GM19035 (cell line): Measurements from ENCODE around the gene TMIE.
"Not testable (repeated sequence)": the region's sequence is repeated elsewhere in the genome, so short reads cannot be mapped to it uniquely, and the experiment has no call there.

Source experiments
- ATAC-seq: cut with Tn5 transposase; IDR thresholded peaks from one replicate; pipeline ENCODE4 v1.9.1; 2021; ENCODE audit not compliant: unreplicated experiment

TMIE gene

DNA sequence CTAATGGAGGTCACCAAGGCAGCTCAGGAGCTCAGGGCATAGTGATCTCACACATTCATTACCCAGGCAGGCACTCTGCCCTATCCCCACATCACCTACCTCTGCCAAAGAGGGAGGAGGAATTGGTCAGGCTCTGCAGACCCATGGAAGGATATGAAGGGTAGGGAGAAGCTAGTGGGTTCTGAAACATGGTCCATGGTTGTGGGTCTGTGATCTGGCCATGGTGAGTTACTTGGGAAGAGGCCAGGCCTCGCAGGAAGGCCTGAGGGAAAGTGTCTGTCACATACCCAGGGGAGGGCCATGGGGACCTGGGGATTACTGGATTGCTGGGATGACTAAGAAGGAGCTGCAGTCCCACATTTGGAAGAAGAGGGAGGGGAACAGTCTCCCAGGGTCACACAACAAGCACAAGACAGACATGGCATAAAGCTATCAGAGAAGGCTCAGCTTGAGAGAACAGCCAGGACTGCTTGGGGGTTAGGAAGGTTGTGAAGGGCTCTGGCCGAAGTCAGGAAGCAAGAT, 17.9 kb downstream of the TMIE start:
- ATAC-seq, result no peak

DNA sequence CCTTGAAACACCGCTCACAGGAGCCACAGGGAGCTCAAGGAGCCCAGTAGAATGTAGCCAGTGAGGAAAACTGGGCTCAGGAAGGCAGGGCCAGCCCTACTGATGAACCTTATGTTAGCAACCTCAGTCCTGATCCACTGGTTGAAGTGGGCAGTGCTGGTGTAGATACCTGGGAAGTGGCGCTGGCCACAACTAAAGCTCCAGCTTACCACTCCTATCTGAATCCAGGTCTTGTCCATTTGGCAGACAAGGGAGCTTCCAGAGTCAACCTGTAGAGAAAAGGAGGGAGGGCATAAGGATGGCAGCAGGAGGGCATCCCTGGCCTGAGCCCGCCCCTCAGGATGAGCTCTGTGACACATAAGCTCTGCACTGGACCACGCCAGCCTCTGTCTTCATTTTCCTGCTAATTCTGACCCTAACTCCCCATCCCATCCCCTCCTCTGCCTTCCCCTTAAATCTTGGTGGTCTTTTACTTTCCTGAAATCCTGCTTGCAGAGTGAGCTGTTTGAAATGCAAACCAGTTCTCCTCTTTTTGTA, 18.6 kb downstream of the TMIE start:
- ATAC-seq, result no peak

DNA sequence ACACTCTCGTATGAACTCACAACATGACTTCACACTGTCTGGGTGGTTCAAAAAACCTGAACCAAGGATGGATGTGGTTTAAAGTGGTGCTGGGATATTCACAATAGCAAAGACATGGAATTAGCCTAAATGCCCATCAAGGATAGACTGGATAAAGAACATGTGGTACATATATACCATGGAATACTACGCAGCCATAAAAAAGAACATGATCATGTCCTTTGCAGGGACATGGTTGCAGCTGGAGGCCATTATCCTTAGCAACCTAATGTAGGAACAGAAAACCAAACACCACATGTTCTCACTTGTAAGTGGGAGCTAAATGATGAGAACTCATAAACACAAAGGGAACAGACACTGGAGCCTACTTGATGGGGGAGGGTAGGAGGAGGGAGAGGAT, 19.8 kb downstream of the TMIE start:
- no peak for ATAC-seq

DNA sequence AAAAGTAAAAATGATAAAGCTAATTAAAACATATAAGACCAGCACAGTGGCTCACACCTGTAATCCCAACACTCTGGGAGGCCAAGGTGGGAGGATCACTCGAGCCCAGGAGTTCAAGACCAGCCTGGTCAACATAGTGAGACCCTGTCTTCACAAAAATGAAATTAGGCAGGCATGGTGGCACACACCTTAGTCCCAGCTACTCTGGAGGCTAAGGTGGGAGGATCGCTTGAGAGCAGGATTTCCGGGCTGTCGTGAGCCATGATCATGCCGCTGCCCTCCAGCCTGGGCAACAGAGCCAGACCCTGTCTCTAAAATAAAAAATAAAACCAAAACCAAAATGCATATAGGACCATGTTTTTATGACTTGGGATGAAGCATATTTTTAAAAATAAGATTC, 21.3 kb downstream of the TMIE start:
- ATAC-seq, result no peak

DNA sequence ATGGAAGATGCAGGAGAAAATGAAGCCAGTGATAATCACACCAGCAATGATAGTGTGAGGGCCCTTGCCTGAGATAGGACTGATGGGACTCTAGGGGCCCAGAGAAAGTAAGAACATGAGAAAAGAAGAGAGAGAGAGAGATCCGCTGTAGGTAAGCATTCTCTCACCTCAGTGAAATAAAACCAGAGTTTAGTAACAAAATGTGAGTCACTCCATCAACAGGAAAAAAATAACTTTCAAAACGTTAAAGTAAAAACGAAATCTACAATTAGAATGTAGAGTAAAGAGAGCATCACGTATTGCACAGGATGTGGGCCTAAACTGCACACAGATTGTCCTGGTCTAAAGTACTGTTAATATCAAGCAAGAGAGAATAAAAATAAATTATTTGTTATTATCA, 23.2 kb downstream of the TMIE start:
- no peak for ATAC-seq

DNA sequence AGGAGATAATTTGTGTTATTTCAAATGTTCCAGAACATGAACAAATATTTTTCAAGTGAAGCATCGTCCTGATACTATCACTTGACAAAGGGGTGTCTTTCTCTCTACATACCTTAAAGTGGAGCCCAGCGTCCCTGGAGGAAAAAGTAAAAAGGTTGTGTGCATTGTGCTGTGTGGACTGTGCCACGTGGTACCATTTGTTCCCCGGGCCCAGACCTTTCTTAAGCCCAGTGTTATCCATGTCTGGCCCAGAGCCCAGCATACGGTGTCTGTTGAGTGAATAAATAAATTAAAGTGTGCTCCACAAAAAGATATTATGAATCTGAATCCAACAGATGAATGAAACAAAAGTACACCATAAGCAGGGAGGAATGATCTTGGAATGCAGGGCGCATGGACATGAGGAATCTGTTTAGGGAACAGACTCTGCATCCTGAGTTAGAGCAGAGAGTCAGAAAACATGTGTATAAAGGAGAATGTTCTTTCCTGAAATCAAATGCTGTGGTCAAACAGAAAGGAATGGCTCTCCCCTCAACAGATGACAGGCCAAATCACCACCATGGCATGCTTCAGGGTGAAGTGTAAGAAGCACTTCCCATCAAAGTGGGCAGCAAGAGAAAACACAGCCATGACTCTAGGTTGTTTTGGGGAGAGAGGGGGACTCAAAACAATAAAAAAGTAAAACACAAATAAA, 24.6 kb downstream of the TMIE start:
- ATAC-seq, result no peak

DNA sequence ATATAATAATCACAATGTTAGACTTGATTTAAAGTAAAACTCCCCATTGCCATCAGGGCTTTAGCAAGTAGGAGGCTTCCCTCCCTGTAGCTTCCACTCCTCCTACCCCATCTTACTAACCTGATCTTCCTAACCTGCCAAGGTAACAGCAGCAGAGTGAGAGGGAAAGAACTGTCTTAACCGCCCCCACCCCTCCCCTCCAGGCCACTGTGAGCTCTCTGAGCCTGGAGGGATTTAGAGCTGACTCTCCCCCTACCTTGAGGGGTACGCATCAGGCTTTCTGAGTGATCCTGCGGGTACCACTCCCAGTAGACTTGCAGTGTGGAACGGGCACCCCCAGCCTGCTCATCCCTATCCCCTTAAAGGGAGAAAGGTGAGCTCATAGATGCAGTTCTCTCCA, 27.8 kb downstream of the TMIE start:
- ATAC-seq, result no peak

DNA sequence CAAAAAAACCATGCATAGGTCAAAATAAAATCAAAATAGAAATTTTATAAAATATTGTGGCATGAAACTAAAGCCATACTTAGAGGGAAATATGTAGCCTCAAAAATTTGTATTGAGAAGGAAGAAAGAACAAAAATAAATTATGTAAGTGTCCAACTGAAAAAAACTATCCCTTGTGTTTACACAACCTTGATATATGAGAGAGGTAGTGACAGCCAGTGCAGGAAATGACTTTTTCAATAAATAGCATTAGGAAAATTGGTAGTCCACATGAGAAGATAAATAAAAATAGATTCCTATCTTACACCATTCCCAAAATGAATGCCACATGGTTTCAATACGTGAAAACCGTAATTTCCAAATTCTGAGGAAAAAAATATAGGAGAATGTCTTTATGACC, 29.6 kb downstream of the TMIE start:
- no peak for ATAC-seq

DNA sequence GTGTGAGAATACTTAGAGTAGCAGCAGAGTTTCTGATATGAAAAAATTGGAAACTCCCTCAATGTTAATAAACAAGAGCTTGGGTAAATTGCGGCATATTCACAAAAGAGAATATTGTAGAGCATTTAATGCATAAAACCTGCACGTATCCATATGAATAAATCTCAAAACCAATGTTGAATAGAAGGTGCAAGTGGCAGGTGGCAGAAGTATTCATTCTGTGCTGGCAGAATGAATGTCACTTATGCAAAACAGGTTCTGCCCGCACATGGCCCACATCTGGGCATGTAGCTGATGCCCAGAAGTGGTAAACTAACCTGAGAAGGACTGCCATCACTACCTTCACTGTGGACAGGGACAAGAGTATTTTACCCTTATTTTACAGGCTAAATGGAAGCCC, 30.6 kb downstream of the TMIE start:
- no peak for ATAC-seq

DNA sequence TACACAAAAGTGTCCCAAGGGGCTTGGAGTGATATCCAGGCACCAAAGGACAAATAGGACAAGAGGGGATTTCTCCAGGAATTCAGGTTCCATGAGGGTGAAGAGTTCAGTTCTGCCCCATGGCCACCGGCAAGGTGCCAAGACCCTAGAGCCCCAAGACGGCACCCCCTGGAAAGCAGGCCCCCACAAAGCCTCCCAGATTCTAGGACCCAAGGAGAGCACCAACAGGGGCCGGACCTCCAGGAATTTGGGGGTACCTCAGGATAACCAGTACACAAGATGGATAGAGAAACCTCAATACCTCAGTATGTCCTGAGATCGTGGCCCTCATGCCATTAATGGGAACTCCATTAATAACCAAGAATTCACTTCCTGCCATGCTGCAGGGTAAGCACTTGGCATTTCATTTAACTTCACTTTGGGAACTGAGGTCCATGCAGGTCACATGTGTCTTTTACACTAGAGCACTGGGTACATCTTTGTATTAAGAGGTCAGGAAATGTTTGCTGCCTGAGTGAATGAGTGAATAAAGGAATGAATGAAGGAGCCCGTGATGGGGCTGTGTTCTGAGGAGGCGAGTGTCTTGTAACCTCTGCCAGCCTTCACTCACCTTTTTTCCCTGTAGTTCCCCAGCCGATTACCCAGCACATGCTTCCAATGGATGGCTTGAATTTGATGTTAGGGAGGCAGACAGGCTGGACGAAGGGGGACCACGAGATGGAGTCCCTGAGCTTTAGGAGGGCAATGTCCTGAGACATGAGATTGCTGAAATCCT, 32.0 kb downstream of the TMIE start:
- no peak for ATAC-seq

DNA sequence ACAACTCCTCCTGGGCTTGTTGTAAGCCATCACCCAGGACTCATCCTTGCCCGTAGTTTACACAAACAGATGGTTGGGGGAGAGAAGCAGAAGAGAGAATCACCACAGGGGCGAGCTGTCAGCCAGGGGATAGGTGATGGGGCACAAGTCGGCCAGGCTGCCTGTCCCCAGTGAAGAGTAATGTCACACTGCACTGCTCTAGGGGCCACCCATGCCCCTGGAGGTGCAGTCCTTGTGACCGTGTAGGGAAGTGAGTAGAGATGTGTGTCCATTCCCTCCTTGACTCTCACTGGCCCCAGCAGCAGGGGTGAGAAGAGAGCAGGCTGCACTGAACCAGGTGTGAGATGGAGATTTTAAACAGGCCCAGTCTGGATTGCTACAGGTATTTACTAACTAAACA, 33.6 kb downstream of the TMIE start:
- no peak for ATAC-seq

DNA sequence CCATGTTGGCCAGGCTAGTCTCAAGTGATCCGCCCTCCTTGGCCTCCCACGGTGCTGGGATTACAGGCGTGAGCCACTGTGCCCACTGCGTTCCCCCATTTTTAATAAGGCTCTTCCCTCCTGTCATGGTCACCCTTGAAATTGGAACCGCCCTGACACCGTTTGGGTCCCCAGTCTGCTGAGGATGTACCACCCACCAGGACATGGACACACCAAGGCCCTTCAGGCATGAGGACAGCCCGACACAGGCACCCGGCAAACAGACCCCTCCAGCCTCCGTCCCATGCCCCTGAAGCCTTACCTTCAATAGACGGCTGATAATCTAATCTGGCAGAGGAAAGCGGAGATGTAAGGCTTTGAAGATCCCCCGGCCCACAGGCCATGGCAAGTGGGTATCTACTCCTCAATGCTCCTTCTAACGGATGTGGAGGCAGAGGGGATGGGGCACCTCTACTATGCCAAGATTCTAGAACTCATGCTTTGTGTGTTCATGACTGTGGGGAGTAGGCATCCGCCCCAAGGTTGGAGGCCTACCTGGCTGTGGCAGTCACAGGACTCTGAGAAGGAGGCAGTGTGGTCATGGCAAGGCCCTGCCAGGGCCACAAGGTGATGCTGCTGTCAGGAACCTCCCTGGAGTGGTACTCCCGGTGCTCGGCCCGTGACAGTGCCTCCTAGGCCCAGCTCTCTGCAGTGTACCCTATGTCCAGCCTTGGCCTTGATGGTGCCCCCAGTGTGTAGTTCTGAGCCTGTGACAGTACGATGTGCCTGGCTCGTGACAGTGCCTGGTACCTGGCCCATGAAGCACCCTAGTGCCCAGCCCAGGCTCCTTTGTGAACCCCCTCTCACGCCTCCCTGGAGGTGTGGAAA, 35.0 kb downstream of the TMIE start:
- ATAC-seq, result no peak

DNA sequence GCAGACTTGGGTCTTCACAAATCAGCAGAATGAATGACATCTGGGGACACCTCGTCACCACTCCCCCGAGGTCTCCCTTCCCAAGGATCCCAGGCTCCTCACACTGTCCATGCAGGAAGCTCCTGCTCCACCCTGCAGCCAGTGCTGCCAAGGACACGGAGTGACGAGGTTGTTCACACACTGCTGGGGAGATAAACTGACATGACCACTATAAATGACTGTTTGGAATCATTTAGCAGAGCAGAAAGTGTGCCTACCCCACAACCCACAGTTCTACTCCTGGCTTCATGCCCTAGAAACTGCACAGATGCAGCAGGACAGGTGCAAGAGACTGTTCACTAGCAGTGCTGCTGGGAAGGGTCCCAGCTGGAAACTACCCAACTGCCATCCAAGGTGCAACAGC, 36.1 kb downstream of the TMIE start:
- no peak for ATAC-seq

DNA sequence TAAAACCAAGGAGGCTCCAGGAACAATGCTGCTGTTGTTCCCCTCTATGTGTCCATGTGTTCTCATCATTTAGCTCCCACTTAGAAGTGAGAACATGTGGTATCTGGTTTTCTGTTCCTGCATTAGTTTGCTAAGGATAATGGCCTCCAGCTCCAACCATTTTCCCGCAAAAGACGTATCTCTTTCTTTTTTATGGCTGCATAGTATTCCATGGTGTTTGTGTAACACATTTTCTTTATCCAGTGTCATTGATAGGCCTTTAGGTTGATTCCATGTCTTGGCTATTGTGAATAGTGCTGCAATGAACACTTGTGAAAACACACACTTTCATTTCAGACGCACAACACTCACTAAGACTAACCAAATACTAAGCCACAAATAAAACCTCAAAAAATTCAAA, 38.4 kb downstream of the TMIE start:
- not testable (repeated sequence) for ATAC-seq

DNA sequence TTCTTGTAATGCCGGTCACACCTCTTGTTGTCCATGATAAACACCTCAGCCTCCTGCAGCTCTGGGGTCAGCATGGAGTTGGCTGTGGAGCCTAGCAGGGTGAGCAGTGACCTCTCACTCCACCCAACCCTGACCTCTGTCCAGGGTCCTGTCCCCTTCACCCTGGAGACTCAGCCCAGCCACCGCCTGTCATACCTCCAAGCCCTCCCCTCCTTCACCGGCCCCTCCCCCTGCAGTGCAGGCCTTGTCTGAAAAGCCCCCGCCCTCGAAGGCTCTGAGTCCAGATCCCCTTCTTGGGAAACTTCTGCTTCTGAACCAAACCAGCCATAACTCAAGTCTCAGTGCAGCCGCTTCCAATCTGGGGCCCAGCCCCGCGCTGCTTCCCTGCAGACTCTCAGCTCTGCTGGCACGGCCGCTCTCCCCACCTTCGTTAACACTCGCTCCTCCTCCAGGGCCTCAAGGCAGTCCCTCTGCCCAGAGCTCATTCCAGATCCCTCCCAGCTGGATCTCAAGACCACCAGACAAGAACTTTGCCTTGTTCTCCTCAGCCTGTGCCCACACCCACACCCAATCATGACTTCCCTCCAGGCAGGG, 41.9 kb downstream of the TMIE start:
- ATAC-seq, result no peak

DNA sequence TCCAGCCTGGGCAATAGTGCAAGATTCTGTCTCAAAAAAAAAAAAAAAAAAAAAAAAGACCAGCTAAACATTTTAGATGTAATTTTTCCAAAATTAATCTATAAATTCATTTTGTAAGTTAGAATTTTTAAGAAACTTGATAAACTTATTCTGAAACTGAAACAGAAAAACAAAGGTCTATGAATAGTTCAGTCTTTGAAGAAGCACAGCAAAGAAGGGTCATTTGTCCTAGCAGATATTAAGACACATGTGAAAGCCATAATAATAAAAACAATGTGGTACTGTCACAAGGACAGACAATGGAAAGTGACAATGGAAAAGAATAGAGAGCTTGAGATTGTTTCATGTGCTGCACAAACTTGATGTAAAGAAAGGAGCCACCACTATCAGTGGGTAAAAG, 45.5 kb downstream of the TMIE start:
- ATAC-seq, result no peak

DNA sequence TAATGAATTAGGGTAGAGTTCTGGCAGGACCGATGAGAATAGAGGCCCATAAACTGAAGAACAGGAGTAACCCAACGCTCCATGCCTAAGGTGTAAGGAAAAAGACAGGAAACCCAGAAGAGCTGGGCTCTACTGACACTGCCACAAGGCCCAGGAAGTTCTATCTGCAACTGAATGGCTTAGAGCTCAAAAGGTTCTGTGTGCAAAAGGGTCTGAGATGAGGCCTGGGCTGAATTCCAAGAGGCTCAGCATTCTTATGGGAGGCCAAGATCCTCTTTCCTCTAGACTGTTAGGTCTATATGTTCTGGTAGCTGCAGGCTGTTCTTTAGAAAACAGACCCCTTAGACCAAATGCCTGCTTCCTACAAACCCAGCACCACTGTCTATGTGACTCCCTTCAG, 47.0 kb downstream of the TMIE start:
- ATAC-seq, result no peak

DNA sequence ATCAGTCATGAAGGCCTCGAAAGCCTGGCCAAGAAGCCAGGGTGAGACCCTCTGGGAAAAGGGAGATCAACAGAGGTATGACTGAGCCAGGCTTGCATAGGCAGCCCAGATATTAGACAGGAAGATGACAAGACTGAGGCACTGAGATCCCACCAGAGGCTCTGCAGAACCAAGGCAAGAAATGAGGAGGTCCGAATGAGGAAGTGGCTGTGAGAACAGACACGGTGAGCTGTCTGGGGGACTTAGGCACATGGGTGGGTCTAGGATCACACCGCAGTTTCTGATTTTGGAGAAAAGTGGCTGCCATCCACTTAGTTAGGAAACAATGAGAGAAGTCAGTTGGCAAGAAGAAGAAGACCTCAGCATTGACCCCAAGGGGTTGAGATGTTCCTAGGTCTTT, 47.9 kb downstream of the TMIE start:
- ATAC-seq, result no peak

DNA sequence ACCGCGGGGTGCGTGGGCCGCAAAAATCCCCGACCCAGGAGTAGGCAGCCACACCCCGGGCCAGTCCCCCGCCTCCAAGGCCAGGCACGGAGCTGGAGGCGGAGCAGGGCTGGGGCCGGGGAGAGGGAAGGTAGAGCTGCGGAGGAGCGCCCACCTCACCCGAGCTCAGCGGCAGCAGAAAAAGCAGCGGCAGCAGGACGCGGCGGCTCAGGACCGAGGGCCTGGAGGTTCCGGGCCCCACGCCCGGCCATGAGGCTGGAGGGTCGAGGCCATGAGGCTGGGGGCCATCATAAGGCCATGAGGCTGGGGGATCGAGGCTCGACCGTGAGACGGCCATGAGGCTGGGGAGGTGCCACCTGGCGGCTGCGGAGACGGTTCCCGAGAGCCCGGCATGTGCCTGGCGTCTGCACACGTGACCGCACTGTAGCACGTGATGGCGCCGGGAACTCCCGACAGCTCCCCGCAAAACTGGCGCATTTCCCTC, 49.4 kb downstream of the TMIE start:
- ATAC-seq, result no peak

DNA sequence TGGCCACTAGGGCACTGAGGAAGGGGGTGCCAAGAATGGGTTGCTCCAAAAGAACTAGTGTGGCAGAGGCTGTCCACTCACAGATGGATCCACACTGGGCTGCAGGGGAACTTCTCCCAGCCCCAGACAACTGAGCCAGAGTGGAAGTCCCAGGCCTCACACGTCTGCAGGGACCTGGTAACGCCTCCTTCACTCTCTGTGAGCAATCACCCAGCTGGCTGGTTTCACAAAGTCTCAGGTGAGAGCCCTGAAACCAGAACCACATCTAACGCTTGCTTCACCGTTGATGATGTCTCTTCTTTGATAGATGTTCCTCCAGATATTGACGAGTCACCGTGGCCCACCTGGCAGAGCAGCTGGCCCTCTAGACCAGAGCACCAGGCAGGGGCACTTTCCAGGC, 51.9 kb downstream of the TMIE start:
- ATAC-seq, result not testable (repeated sequence)

DNA sequence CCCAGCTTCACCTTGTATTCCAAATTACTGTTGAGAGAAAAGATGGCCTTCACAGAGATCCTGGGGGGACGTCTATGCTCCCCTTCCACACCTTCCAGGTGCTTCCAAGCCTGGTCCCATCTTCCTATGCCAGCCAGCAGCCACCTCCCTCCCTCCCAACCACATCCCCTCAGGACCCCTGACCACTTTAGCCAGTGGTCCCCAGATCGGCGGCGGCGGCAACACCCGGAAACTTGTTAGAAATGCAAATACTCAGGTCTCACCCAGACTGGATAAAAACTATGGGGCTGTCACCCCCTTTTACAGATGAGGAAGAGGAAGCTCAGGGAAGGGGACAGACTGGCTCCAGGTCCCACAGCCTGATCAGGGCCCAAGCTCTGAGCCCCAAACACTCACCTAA, 54.5 kb downstream of the TMIE start:
- no peak for ATAC-seq
